H9 (cell line): Measurements from ENCODE around the gene UGT1A6. TPM values are rescaled to one million over a fixed set of nuclear protein-coding genes. Genes with fewer than 3 reads are reported as not detected.

Experiments used
- DNase-seq: peaks from one replicate; pipeline ENCODE4 v3.0.0-alpha.2; 2017
- H2AFZ ChIP-seq: one replicate; pipeline ENCODE4 v1.6.1; 2013; ENCODE audit warnings: mild to moderate bottlenecking, low read length, control low read depth, moderate library complexity
- H2AK5ac ChIP-seq: 2 replicates; pipeline ENCODE4 v1.6.1; 2013; ENCODE audit warnings: low read length, control low read depth, mixed read lengths; ENCODE audit not compliant: insufficient read length
- H2BK120ac ChIP-seq: one replicate; pipeline ENCODE4 v1.6.1; 2013; ENCODE audit warnings: low read depth, mild to moderate bottlenecking, low read length, control low read depth, inconsistent platforms; ENCODE audit not compliant: poor library complexity, severe bottlenecking
- H2BK12ac ChIP-seq: 2 replicates; pipeline ENCODE4 v1.6.1; 2013; ENCODE audit warnings: low read length, control low read depth, mixed read lengths, low read depth; ENCODE audit not compliant: insufficient read length
- H2BK15ac ChIP-seq: 2 replicates; pipeline ENCODE4 v1.6.1; 2013; ENCODE audit warnings: low read depth, low read length, control low read depth
- H2BK20ac ChIP-seq: one replicate; pipeline ENCODE4 v1.6.1; 2013; ENCODE audit warnings: low read depth, mild to moderate bottlenecking, low read length, control low read depth, inconsistent platforms; ENCODE audit not compliant: poor library complexity, severe bottlenecking
- H2BK5ac ChIP-seq: 2 replicates; pipeline ENCODE4 v1.6.1; 2013; ENCODE audit warnings: low read length, control low read depth, mixed read lengths; ENCODE audit not compliant: insufficient read length
- H3K14ac ChIP-seq: 2 replicates; pipeline ENCODE4 v1.6.1; 2013; ENCODE audit warnings: low read length, control low read depth; ENCODE audit not compliant: insufficient read depth
- H3K18ac ChIP-seq: 2 replicates; pipeline ENCODE4 v1.6.1; 2013; ENCODE audit warnings: low read depth, mild to moderate bottlenecking, mixed read lengths, low read length, control low read depth; ENCODE audit not compliant: insufficient read length
- H3K23ac ChIP-seq: 2 replicates; pipeline ENCODE4 v1.6.1; 2013; ENCODE audit warnings: low read length, control low read depth, mixed read lengths, low read depth; ENCODE audit not compliant: insufficient read length
- H3K23me2 ChIP-seq: 2 replicates; pipeline ENCODE4 v1.6.1; 2013; ENCODE audit warnings: low read depth, mild to moderate bottlenecking, mixed read lengths, low read length, control low read depth; ENCODE audit not compliant: insufficient read length, poor library complexity, severe bottlenecking
- H3K27ac ChIP-seq: 2 replicates; pipeline ENCODE4 v1.5.1; 2013; ENCODE audit warnings: low read length, control low read depth, mixed read lengths, low read depth; ENCODE audit not compliant: insufficient read length
- H3K27me3 ChIP-seq: 2 replicates; pipeline ENCODE4 v1.6.1; 2013; ENCODE audit warnings: low read length, control low read depth, inconsistent platforms; ENCODE audit not compliant: insufficient read depth
- H3K4ac ChIP-seq: 2 replicates; pipeline ENCODE4 v1.6.1; 2013; ENCODE audit warnings: low read depth, mild to moderate bottlenecking, control low read depth, inconsistent platforms, low read length, moderate library complexity
- H3K4me1 ChIP-seq: 2 replicates; pipeline ENCODE4 v1.6.1; 2013; ENCODE audit warnings: low read length, control low read depth, inconsistent platforms; ENCODE audit not compliant: insufficient read depth
- H3K4me2 ChIP-seq: 2 replicates; pipeline ENCODE4 v1.6.1; 2013; ENCODE audit warnings: low read length, control low read depth, mixed read lengths; ENCODE audit not compliant: insufficient read length, insufficient read depth
- H3K56ac ChIP-seq: 2 replicates; pipeline ENCODE4 v1.6.1; 2013; ENCODE audit warnings: low read depth, mild to moderate bottlenecking, mixed read lengths, low read length, control low read depth; ENCODE audit not compliant: insufficient read length
- H3K79me1 ChIP-seq: 2 replicates; pipeline ENCODE4 v1.6.1; 2013; ENCODE audit warnings: low read depth, mild to moderate bottlenecking, moderate library complexity, low read length, control low read depth, inconsistent platforms; ENCODE audit not compliant: insufficient read depth, poor library complexity, severe bottlenecking
- H3K79me2 ChIP-seq: 2 replicates; pipeline ENCODE4 v1.6.1; 2013; ENCODE audit warnings: low read length, control low read depth, inconsistent platforms; ENCODE audit not compliant: insufficient read depth
- H3K9ac ChIP-seq: 2 replicates; pipeline ENCODE4 v1.6.1; 2013; ENCODE audit warnings: low read length, control low read depth, mixed read lengths; ENCODE audit not compliant: insufficient read length; ENCODE audit errors: extremely low read depth
- H3K9me3 ChIP-seq: one replicate; pipeline ENCODE4 v1.6.1; 2013; ENCODE audit warnings: low read depth, low read length, inconsistent platforms; ENCODE audit not compliant: control insufficient read depth
- H3T11ph ChIP-seq: one replicate; pipeline ENCODE4 v1.6.1; 2013; ENCODE audit warnings: mild to moderate bottlenecking, low read length, control low read depth, inconsistent platforms
- H4K20me1 ChIP-seq: one replicate; pipeline ENCODE4 v1.6.1; 2013; ENCODE audit not compliant: control insufficient read depth, insufficient read length, insufficient read depth
- H4K5ac ChIP-seq: 2 replicates; pipeline ENCODE4 v1.6.1; 2013; ENCODE audit warnings: low read depth, mild to moderate bottlenecking, mixed read lengths, low read length, control low read depth; ENCODE audit not compliant: insufficient read length
- H4K8ac ChIP-seq: replicated peaks from 2 replicates; pipeline ENCODE4 v1.6.1; 2013; ENCODE audit warnings: low read length, control low read depth, mixed read lengths, low read depth; ENCODE audit not compliant: insufficient read length
- H4K91ac ChIP-seq: 2 replicates; pipeline ENCODE4 v1.6.1; 2013; ENCODE audit warnings: low read depth, mild to moderate bottlenecking, moderate library complexity, mixed read lengths, low read length, control low read depth; ENCODE audit not compliant: insufficient read length
- H3K27ac Mint-ChIP-seq, 3 experiments: 2 replicates in 2 of 3; 3 replicates in 1 of 3; pipeline ENCODE4 v1.8.0; 2020 to 2021; ENCODE audit warnings: mixed read lengths in 3 of 3, mild to moderate bottlenecking in 1 of 3, moderate library complexity in 1 of 3
- H3K27me3 Mint-ChIP-seq: 2 replicates; pipeline ENCODE4 v1.8.0; 2021; ENCODE audit warnings: low read depth, mild to moderate bottlenecking, moderate library complexity, mixed read lengths
- H3K36me3 Mint-ChIP-seq, 3 experiments: 2 replicates in 2 of 3; 3 replicates in 1 of 3; pipeline ENCODE4 v1.8.0; 2020 to 2021; ENCODE audit warnings: low read depth in 3 of 3, mixed read lengths in 3 of 3; ENCODE audit not compliant: insufficient read depth in 1 of 3
- H3K4me1 Mint-ChIP-seq, 2 experiments: 2 replicates each; pipeline ENCODE4 v1.8.0; 2020; ENCODE audit warnings: mixed read lengths in 2 of 2
- H3K4me3 Mint-ChIP-seq, 2 experiments: 2 replicates in 1 of 2; 3 replicates in 1 of 2; pipeline ENCODE4 v1.8.0; 2020 to 2021; ENCODE audit warnings: mild to moderate bottlenecking in 2 of 2, mixed read lengths in 2 of 2, moderate library complexity in 1 of 2
- H3K9me3 Mint-ChIP-seq, 2 experiments: 2 replicates in 1 of 2; 3 replicates in 1 of 2; pipeline ENCODE4 v1.8.0; 2020; ENCODE audit warnings: mild to moderate bottlenecking in 2 of 2, mixed read lengths in 2 of 2, moderate library complexity in 1 of 2
- total RNA-seq: library from RNA; stranded (reverse); gene quantifications from 2 replicates; pipeline ENCODE4 v1.2.1, GENCODE V29; 2021
- TF ChIP-seq, protein P1 (sequence below): fragments of 200-600 bp; sonication (generic); conservative IDR thresholded peaks from 3 replicates; pipeline ENCODE4 v1.8.0; 2021; ENCODE audit warnings: antibody characterized with exemption, mild to moderate bottlenecking

Gene UGT1A6
- total RNA-seq, 1 experiment from 2014 or later = not detected

DNA sequence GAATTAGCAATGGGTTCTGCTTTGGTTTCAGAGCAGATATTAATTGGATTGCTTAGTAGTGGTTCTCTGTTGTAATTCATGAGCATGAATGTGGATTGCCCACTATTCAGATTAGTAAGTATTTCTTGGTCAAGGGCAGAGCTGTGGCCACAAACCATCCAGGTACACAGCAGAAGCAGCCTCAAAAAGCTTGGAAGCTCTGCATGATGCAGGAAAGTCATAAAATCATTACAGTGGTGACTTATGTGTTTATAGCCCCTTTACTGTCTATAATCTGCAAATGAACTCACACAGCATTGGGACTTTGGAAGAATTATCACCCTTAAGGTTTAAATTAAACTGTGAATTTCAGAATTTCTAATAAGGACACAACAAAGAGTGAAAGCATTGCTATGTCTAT, 65.5 kb downstream of the UGT1A6 start:
- H3K14ac ChIP-seq = no peak overlapping the region
- Mint-ChIP-seq H3K9me3 (peaks cover 2 to 3% of the 10 kb centered on the region in 2 experiments; a peak in 4 of 5 replicates), H3K36me3 (no peaks in the 10 kb centered on the region), H3K27ac (no peak overlapping the region), H3K27me3 (peaks cover 5% of the 10 kb centered on the region), H3K4me1 (peaks cover 0 to 1% of the 10 kb centered on the region in 2 experiments; a peak in 3 of 4 replicates), H3K4me3 (no peak overlapping the region)
- H3K23me2 ChIP-seq = no peaks in the 10 kb centered on the region
- H3K27me3 ChIP-seq = no peaks in the 10 kb centered on the region
- H4K5ac ChIP-seq = no peak overlapping the region
- no peak overlapping the region for H2BK5ac ChIP-seq
- H3K23ac ChIP-seq = no peak overlapping the region
- H4K20me1 ChIP-seq = no peaks in the 10 kb centered on the region
- no peak overlapping the region for H3T11ph ChIP-seq
- no peak overlapping the region for H2BK20ac ChIP-seq
- no peaks in the 10 kb centered on the region for H3K9me3 ChIP-seq
- no peak overlapping the region for H3K4me2 ChIP-seq
- no peak overlapping the region for H3K18ac ChIP-seq
- H3K79me2 ChIP-seq = no peaks in the 10 kb centered on the region
- H2BK15ac ChIP-seq = no peak overlapping the region
- H2AK5ac ChIP-seq = no peak overlapping the region
- H3K9ac ChIP-seq = no peak overlapping the region
- H3K56ac ChIP-seq = no peak overlapping the region
- no peak overlapping the region for H2AFZ ChIP-seq
- H3K4ac ChIP-seq = no peak overlapping the region
- H4K8ac ChIP-seq = no peak overlapping the region
- H3K27ac ChIP-seq = no peak overlapping the region
- DNase-seq = no peak
- TF ChIP-seq, protein P1, sequence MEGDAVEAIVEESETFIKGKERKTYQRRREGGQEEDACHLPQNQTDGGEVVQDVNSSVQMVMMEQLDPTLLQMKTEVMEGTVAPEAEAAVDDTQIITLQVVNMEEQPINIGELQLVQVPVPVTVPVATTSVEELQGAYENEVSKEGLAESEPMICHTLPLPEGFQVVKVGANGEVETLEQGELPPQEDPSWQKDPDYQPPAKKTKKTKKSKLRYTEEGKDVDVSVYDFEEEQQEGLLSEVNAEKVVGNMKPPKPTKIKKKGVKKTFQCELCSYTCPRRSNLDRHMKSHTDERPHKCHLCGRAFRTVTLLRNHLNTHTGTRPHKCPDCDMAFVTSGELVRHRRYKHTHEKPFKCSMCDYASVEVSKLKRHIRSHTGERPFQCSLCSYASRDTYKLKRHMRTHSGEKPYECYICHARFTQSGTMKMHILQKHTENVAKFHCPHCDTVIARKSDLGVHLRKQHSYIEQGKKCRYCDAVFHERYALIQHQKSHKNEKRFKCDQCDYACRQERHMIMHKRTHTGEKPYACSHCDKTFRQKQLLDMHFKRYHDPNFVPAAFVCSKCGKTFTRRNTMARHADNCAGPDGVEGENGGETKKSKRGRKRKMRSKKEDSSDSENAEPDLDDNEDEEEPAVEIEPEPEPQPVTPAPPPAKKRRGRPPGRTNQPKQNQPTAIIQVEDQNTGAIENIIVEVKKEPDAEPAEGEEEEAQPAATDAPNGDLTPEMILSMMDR = no peak
- H3K79me1 ChIP-seq = no peaks in the 10 kb centered on the region
- no peak overlapping the region for H2BK12ac ChIP-seq
- H4K91ac ChIP-seq = no peak overlapping the region
- no peak overlapping the region for H2BK120ac ChIP-seq
- no peaks in the 10 kb centered on the region for H3K4me1 ChIP-seq
